Measurements from ENCODE around the gene TEX29.

Gene TEX29

DNA sequence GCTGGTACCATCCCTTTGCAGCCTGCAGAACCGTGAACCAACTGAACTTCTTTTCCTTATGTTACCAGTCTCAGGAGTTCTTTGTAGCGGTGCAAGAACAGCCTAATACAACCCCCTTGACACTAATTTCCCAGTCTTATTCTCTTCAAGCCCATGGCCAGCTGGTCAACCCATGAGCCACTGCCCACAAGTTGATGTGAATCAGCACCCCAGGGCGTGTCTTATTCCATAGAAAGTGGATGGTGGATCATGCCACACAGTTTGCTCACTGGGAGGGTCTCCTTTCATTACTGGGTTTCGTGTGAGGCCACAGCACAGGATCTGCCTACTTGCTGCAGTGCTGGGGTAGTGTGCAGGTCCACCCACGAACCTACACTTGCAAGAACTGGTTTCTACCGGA, 27.0 kb downstream of the TEX29 start:
- Mint-ChIP-seq H3K27me3 (ENCODE audit: low read depth) (no peaks in the 10 kb centered on the region), H3K4me3 (no peak overlapping the region), H3K27ac (no peak overlapping the region), H3K9me3 (peaks cover 6% of the 10 kb centered on the region), H3K4me1 (peaks cover 13% of the 10 kb centered on the region), H3K36me3 (ENCODE audit: low read depth) (no peaks in the 10 kb centered on the region)
- TF ChIP-seq, protein P1, sequence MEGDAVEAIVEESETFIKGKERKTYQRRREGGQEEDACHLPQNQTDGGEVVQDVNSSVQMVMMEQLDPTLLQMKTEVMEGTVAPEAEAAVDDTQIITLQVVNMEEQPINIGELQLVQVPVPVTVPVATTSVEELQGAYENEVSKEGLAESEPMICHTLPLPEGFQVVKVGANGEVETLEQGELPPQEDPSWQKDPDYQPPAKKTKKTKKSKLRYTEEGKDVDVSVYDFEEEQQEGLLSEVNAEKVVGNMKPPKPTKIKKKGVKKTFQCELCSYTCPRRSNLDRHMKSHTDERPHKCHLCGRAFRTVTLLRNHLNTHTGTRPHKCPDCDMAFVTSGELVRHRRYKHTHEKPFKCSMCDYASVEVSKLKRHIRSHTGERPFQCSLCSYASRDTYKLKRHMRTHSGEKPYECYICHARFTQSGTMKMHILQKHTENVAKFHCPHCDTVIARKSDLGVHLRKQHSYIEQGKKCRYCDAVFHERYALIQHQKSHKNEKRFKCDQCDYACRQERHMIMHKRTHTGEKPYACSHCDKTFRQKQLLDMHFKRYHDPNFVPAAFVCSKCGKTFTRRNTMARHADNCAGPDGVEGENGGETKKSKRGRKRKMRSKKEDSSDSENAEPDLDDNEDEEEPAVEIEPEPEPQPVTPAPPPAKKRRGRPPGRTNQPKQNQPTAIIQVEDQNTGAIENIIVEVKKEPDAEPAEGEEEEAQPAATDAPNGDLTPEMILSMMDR (IDR thresholded peaks at IDR 0.05; ENCODE audit: unreplicated experiment in 3 of 3), result no peak

DNA sequence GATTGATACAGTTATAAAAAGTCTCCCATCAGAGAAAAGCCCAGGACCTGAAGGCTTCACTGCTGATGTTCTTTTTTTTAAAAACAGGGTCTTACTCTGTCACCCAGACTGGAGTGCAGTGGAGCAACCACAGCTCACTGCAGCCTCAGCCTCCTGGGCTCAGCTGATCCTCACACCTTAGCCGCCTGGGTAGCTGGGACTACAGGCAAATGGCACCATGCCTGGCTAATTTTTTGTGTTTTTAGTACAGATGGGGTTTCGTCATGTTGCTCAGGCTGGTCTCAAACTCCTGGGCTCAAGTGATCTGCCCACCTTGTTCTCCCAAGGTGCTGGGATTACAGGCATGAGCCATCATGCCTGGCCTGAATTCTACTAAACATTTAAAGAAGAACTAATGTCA, 33.1 kb downstream of the TEX29 start:
- H3K27ac Mint-ChIP-seq, result no peak overlapping the region
- H3K9me3 Mint-ChIP-seq, result peaks cover 4% of the 10 kb centered on the region
- no peaks in the 10 kb centered on the region for H3K4me1 Mint-ChIP-seq
- no peaks in the 10 kb centered on the region for H3K27me3 Mint-ChIP-seq (ENCODE audit: low read depth)
- no peak overlapping the region for H3K4me3 Mint-ChIP-seq
- no peaks in the 10 kb centered on the region for H3K36me3 Mint-ChIP-seq (ENCODE audit: low read depth)
- TF ChIP-seq, protein P1 (IDR thresholded peaks at IDR 0.05; ENCODE audit: unreplicated experiment in 3 of 3), result no peak

DNA sequence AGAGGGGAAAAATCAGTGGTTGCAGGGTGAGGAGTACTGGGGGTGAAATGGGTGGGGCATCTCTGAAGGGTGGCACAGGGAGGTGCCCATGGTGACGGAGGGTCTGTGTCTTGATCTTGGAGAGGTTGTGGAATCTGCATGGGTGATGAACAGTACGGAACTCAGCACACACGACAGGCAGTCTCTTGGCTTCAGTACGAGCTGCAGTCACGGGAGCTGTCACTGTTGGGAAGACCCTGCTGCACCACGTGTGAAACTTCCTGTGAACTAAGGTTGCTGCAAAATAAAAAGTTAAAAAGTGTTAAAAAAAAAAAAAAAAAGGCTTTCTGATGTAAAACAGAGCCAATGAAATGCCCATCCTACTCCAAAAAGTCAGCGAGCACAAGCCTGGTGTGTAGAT, 34.3 kb downstream of the TEX29 start:
- TF ChIP-seq, protein P1 (IDR thresholded peaks at IDR 0.05; ENCODE audit: unreplicated experiment in 3 of 3), result no peak
- Mint-ChIP-seq H3K27me3 (ENCODE audit: low read depth) (peaks cover 4% of the 10 kb centered on the region), H3K27ac (no peak overlapping the region), H3K9me3 (peaks cover 4% of the 10 kb centered on the region), H3K36me3 (ENCODE audit: low read depth) (no peaks in the 10 kb centered on the region), H3K4me3 (no peak overlapping the region), H3K4me1 (no peaks in the 10 kb centered on the region)

DNA sequence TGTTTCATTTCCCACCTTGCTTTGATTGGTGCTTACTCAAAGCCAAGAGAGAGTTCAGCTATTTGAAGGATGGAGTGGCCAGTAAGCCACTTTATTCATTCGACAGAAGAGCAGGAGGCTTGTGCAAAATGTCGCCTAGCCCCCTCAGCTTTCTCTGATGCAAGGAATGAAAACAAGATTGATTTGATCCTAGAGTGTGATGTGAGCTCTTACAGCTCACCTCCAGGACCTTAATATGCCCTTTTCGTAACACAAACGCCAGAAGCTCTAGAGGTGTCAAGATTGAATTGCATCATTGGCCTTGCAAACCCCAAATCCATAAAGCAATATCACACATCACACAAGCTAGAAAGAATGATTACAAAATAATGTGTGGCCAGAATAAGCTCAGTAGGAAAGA, 36.4 kb downstream of the TEX29 start:
- H3K36me3 Mint-ChIP-seq (ENCODE audit: low read depth), result no peaks in the 10 kb centered on the region
- peaks cover 1% of the 10 kb centered on the region for H3K9me3 Mint-ChIP-seq
- no peaks in the 10 kb centered on the region for H3K4me1 Mint-ChIP-seq
- no peak overlapping the region for H3K4me3 Mint-ChIP-seq
- TF ChIP-seq, protein P1 (IDR thresholded peaks at IDR 0.05; ENCODE audit: unreplicated experiment in 3 of 3), result no peak
- peaks cover 4% of the 10 kb centered on the region for H3K27me3 Mint-ChIP-seq (ENCODE audit: low read depth)
- H3K27ac Mint-ChIP-seq, result no peak overlapping the region

DNA sequence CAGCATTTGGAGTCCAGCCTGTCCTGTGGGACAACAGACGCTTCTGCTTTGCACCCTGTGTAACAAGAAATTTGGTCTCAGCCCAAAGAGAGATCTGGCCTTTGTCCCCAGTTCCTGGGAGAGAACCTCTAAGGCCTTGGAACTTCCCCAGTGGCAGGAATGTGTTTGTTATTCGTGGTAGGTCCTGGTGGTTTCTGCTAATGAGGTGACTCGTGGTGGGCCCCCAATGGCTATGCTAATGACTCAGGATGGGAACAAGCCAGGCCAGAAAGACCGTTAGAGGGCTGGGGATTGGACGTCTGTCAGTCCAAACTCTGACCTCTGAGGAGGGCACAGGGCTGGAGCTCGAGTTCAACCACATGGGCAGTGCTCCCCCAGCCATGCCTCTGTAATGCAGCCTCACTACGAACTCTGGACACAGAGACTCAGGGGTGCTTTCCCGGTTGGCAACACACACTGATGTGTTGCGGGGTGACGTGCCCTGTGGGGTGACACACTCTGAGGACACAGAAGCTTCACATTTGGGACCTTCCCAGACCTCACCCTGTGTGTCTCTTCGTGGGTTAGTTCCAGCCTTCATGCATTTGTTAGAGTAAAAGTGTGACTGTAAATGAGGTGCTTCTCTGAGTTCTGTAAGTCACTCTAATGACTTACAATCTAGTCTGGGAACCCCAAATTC, 38.9 kb downstream of the TEX29 start:
- Mint-ChIP-seq H3K27ac (no peak overlapping the region), H3K4me3 (no peak overlapping the region), H3K4me1 (no peaks in the 10 kb centered on the region), H3K9me3 (no peaks in the 10 kb centered on the region), H3K36me3 (ENCODE audit: low read depth) (no peaks in the 10 kb centered on the region), H3K27me3 (ENCODE audit: low read depth) (peaks cover 11% of the 10 kb centered on the region)
- TF ChIP-seq, protein P1 (IDR thresholded peaks at IDR 0.05; ENCODE audit: unreplicated experiment in 3 of 3), result no peak

DNA sequence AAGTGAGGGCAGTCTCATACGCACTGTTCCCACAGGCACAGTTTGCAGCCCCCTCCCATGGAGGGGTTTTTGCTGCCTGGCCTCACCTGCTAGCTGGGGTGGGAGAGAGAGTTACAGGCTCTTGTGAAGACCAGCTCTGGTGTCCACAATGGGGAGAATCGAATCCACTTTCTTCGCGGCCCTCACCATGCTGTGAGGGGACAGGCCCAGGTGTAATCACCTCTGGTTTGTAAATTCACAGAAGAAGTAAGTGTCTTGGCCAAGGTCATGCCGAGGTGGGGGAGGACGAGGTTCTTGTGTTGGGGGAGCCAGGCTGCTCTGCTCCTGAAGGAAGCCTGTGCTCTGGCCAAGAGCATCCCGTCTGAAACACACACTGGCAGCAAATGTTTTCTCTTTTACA, 39.5 kb downstream of the TEX29 start:
- Mint-ChIP-seq H3K27me3 (ENCODE audit: low read depth) (peaks cover 11% of the 10 kb centered on the region), H3K4me3 (no peak overlapping the region), H3K4me1 (no peaks in the 10 kb centered on the region), H3K9me3 (no peaks in the 10 kb centered on the region), H3K27ac (no peak overlapping the region), H3K36me3 (ENCODE audit: low read depth) (no peaks in the 10 kb centered on the region)
- TF ChIP-seq, protein P1 (IDR thresholded peaks at IDR 0.05; ENCODE audit: unreplicated experiment in 3 of 3), result no peak

All from nephron (organoid).